Activated CD8-positive, alpha-beta memory T cell treated with anti-CD3 and anti-CD28 coated beads, Interleukin-2, amount 50 U/mL, for 24 hours (primary cell): ENCODE data around the gene C10orf120.

ENCODE experiments used
- DNase-seq: peaks from one replicate; pipeline ENCODE4 v3.0.0-alpha.2; 2020; ENCODE audit errors: extremely low read depth

The C10orf120 gene

DNA sequence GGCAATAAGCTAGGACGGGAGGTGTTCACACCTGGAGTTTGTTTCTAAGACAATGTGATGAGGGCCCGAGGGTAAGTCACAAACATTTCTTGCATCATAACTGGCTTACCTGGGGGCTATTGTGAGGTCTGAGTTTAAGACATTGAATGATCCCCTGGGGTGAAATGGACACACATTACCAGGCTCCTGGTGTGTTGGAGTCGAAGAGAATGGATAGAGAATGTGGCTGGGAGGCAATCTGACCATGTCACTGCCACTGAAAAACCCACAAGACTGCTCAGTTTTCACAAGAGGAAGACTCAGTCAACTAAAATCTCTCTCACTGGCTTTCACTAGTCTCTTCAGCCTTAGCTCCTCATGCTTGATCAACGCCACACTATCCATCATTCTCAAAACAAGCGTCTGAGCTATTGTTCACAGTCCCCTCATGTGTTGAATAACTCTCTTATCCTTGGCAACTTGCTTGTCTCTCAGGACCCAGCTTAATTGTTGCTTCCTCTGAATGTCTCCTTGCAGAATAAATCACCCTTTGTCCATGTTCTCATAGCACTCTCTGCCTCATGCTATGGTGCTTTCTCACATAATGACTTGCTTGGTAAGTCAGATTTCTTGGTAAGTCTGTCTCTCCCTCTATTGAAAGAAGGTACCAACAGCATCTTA, at the start of gene C10orf120:
TSS of gene C10orf120 (minus strand) at position 51 of the 660 bp plus-strand sequence. CDS start 56 bp downstream, outside the sequence.
- DNase-seq: no peak

DNA sequence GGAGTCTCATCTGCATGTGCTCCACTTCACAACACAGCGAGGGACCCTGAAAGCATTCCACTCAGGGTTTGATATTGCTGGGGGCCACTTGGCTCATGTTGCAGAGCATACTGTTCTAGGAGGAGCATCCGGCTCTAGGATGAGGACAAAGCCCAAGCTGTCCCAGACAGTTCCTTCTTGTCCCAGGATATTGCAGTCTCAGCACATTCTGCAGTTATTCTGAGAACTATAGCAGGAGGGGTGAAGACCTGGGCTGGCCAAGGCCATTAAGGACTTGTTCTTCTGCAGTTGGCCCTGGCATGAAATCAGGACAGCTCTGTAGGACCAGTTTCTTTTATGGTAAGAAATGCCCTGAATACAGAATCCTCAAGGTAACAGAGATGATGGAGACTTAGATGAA, 48.9 kb upstream of the C10orf120 start:
- no peak for DNase-seq

GRCh38 chr10:122746408-122746807, 46.8 kb upstream of the C10orf120 start:
- no peak for DNase-seq

- no peak for DNase-seq
Observed at GRCh38 chr10:122744257-122744656, 44.6 kb upstream of the C10orf120 start.

GRCh38 chr10:122740640-122741039, 41.0 kb upstream of the C10orf120 start:
- no peak for DNase-seq

- DNase-seq: no peak
Observed at GRCh38 chr10:122738031-122738430, 38.4 kb upstream of the C10orf120 start.

GRCh38 chr10:122733931-122734665, 34.5 kb upstream of the C10orf120 start:
- no peak for DNase-seq

DNA sequence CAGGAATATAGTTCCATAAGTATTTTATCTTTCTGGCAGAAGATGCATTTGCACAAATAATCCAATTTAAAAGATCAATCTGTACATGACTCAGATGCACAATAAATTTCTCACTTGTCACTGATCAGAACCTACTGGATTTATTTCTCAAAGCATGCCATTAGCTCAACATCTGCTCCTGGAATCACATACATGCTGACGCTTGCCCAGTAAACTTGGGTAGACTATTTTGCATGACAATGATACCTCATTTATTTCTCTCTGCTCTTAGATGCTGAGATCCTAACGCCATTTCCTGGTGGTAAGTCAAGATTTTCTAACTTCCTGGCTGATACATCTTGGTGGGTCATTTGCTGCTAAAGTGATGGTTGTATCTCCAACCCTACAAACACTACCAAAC, 33.8 kb upstream of the C10orf120 start:
- no peak for DNase-seq

DNA sequence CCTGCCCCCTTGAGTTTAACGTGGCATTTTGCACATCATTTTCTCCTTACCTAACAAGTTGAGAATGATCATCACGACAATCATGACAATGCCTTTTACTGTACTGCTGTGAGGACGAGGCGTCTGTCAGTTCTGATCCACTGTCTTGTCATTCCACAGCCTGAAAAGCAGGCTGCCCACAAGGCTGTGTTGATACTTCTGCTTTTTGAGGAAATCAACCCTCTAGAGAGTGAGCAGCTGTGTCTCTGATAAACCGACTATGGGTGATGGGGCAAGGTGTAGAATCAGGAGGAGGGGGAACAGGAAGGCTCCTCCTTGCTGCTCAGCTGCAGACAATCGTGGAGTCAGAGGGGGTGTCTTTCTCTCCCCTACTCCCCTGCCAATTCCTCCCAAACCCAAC, 30.6 kb upstream of the C10orf120 start:
- DNase-seq: no peak

GRCh38 chr10:122729126-122729525, 29.5 kb upstream of the C10orf120 start:
- no peak for DNase-seq

DNA sequence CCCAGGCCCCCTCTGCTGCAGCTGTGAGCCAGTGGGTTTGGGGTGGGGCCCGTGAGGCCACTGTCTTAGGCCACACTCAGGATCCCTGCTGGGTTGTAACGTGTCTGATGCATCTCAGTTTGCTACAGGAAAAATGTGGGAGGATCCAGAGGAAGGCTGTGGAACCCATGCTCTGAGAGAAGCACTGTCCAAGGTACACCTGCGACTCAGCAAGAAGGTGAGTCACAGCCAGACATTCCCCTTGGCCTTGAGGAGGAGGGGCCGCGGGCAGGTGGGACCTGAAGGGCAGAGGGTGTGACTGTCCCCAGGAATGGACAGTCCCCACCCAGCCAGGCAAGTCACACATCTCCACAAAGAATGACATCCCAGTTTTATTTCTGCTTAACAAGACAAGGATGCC, 27.8 kb upstream of the C10orf120 start:
- DNase-seq: no peak

DNA sequence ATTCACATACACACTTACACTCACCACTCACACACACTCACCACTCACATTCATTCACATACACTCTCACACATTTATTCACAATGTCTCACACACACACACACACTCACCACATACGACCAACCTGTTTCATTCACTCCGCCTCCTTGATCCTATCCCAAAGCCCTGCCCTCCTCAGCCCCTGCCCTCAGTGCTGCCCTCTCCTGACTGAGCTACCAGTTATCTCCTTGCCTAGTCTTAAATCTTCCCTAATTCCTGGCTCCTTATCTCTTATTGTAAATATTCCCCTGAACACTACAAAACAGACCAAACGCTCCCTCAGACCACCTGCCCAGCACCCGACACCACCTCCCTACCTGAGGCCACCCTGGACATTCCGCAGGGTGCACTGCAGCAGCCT, 26.1 kb upstream of the C10orf120 start:
- no peak for DNase-seq

DNA sequence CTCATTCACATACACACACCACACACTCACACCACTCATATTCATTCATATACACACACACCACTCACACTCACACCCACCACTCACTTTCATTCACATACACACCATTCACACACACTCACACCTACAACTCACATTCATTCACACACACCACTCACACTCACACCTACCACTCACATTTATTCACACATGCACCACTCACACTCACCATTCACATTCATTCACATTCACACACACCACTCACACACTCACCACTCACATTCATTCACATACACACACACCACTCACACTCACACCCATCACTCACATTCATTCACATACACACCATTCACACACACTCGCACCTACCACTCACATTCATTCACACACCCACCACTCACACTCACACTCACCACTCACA, 25.4 kb upstream of the C10orf120 start:
- no peak for DNase-seq

DNA sequence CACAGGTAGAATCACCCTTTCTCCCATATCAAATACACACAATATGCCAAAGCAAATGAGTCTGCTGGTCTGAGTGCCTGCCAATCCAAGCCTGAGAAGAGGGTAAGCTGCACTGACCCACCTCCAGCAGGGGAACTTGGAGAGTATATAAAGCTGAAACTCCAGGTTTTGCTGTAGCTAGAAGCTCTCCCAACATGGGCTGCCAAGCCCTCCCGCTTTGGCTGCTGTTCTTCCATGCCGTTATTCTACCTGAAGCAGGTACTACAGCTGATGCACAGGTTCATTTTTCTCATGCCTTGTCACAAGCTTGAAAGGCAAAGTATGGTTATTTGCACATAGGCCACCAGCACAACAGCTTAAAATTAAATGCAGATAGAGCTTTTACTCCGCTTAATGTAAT, 21.5 kb upstream of the C10orf120 start:
- no peak for DNase-seq

- DNase-seq: no peak
Observed at GRCh38 chr10:122716025-122716424, 16.4 kb upstream of the C10orf120 start.

- no peak for DNase-seq
Observed at GRCh38 chr10:122715576-122715975, 15.9 kb upstream of the C10orf120 start.

DNA sequence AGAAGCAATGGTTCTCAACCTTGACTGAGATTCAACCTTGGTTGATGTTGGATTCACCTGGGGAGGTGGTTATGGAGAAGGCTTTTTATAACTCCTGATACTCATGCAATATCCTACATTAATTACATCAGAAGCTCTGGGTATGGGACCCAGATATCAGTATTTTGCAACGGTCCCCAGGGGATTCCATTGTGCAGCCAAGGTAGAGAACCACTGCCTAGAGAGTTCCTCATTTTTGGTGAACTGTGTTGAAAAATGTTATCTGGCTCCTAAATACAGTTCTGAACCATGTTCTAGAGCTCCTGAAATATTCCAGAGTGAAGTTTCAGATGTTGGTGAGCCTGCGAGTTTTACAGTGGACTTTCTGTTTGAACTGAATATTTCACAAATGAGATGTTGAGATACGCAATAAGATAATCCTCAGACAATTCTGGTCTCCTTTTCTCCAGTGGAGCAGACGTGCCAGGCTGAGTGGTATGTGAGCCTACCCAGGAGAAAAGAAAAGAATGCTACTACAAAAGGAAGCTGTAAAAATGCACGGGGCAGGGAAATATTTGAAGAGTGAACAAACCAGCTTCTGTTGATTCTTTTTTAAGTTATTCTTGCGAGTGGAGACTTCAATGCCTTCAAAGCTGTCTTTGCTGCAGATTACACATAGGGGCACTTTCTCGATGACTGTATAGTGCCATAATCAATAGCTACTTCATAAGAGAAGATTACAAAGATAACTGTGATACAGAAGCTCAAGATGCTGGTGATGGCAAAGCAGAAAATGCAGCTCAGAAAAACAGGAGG, 13.6 kb upstream of the C10orf120 start:
- DNase-seq: no peak

DNA sequence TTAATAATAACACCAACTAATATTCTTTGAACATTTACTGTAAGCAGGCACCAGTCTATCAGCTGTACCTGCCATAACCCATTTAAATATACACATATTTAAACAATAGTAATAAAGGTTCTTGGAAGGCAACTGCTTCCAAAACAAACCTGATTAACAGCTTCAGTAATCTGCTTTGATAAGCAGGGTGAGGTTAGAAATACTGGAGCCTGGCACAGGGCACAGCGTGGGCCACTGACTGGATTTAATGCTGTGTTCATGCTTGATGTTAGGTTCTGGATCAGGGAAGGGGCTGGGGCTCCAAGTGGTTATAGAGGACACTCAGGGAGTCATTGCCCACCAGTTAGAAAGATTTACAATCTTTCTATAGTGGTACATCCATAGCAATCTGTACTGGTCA, 10.9 kb upstream of the C10orf120 start:
- no peak for DNase-seq

DNA sequence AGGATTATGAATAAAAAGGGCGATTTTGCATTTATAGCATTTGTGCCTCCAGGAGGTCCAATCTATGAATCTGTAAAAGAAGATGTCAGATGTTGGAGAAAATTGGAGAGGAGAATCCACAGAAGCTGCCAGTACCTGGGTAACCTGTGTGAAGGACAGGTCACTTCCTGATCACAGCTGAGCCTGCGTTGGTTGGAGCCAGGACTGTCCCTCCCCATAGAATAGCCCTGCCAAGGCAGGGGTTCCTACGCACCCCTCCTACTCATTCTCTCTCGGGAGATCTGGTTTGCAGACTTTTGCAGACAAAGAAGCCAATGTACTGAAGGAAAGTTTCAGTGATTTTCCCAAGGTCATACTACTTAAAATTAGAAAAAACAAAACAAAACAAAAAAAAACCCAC, 10.3 kb upstream of the C10orf120 start:
- no peak for DNase-seq

DNA sequence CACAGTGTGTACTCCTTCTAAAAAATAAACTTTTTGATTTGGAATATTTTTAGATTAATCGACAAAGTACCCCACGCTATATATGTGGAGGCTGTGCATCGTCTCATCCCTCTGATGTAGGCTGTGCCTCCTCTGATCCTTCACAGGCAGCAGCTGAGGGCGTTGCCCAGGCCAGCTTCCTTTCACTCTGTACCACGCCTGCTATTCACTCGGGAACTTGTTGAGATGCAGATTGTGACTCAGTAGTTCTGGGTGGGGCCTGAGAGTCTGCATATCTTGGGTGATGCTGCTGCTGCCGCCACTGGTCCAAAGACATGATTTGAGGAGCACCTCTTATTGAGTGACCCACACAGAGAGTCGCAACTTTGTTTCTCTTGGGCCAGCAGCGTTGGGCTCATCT, 7.9 kb upstream of the C10orf120 start:
- DNase-seq: no peak

GRCh38 chr10:122706947-122707346, 7.3 kb upstream of the C10orf120 start:
- DNase-seq: no peak

GRCh38 chr10:122706467-122706866, 6.8 kb upstream of the C10orf120 start:
- DNase-seq: no peak
